K562 (cell line): ENCODE data around the gene LIF. TPM values are rescaled to one million over a fixed set of nuclear protein-coding genes. Genes with fewer than 3 reads are reported as not detected.

Experiments
- ELK3 ChIP-seq: fragments of 450-650 bp; formaldehyde crosslinking; IDR thresholded peaks from 2 replicates; pipeline ENCODE4 v1.4.0; 2020; ENCODE audit warnings: mild to moderate bottlenecking
- OTX1 ChIP-seq: fragments of 450-650 bp; formaldehyde crosslinking; IDR thresholded peaks from 2 replicates; pipeline ENCODE4 v1.4.0; 2022; ENCODE audit warnings: mild to moderate bottlenecking
- TRIM25 ChIP-seq: fragments of 450-650 bp; IDR thresholded peaks from 2 replicates; pipeline ENCODE4 v1.7.0; 2016; ENCODE audit warnings: borderline replicate concordance
- ZBTB40 ChIP-seq, 2 experiments: fragments of 450-650 bp in 1 of 2; sonication (generic) in 1 of 2; formaldehyde crosslinking in 1 of 2; IDR thresholded peaks; 2 replicates each; pipeline versions ENCODE4 v1.7.1 to v1.9.0; 2016 to 2022; ENCODE audit warnings: inconsistent platforms in 1 of 2, mild to moderate bottlenecking in 1 of 2, missing genetic modification reagents in 1 of 2
- ZBTB7A ChIP-seq: IDR thresholded peaks from 2 replicates; pipeline ENCODE4 v1.6.1; 2011; ENCODE audit warnings: low read depth, mild to moderate bottlenecking, low read length, moderate library complexity, borderline replicate concordance; ENCODE audit not compliant: control insufficient read depth
- ZKSCAN1 ChIP-seq: fragments of 150-350 bp; IDR thresholded peaks from 2 replicates; pipeline ENCODE4 v1.6.1; 2016; ENCODE audit warnings: low read depth, low read length
- ZNF395 ChIP-seq: fragments of 200-800 bp; sonication (Bioruptor generic); IDR thresholded peaks from 2 replicates; pipeline ENCODE4 v1.6.1; 2017; ENCODE audit warnings: missing genetic modification characterization, missing compliant biosample characterization
- polyA plus RNA-seq, 8 experiments: library from polyadenylated mRNA; depleted of rRNA in 4 of 8; stranded (reverse) in 5 of 8; unstranded in 3 of 8; fragments of >200 nt; fragmentation: Nextera tagmentation in 2 of 8; fragmentation: Illumina TruSeq in 1 of 8; extraction: Ambion mirVana in 2 of 8; extraction: Trizol in 1 of 8; gene quantifications; 2 replicates each; pipeline versions ENCODE4 v1.2.1 to v1.2.3, GENCODE V29; 2011 to 2014; ENCODE audit warnings: inconsistent platforms in 1 of 8, missing spikeins in 1 of 8
- total RNA-seq, 7 experiments: library from RNA; depleted of rRNA in 6 of 7; stranded (reverse); fragments of >200 nt in 6 of 7; fragmentation: Illumina TruSeq in 2 of 7; extraction: Trizol in 2 of 7; gene quantifications; 2 replicates each; pipeline versions ENCODE4 v1.2.1 to v1.2.3, GENCODE V29; 2011 to 2021; ENCODE audit warnings: low replicate concordance in 1 of 7
- TF ChIP-seq, protein P1 (sequence below), 3 experiments: fragments of 200-800 bp in 1 of 3; sonication (Bioruptor generic) in 1 of 3; sonication (generic) in 1 of 3; formaldehyde crosslinking in 1 of 3; IDR thresholded peaks; 2 replicates each; pipeline versions ENCODE4 v1.6.1 to v1.8.0; 2016 to 2022; ENCODE audit warnings: mild to moderate bottlenecking in 2 of 3, missing compliant biosample characterization in 2 of 3, missing genetic modification characterization in 2 of 3, missing genetic modification reagents in 1 of 3
- TF ChIP-seq, protein P2 (sequence below): sonication (generic); formaldehyde crosslinking; IDR thresholded peaks from 2 replicates; pipeline ENCODE4 v1.5.0; 2020; ENCODE audit warnings: missing genetic modification reagents

Gene LIF
- total and polyA plus RNA-seq, 9 of the 15 experiments (the other 6 are each of a cell fraction or from before 2014, with no cell fraction given), result 0.05 to 0.39 (median 0.18) TPM; not detected in 3

GRCh38 chr22:30216710-30217109 is 29.8 kb downstream of the LIF start (continued):
- TF ChIP-seq ZNF395, result peak; percentile 97
- TF ChIP-seq, protein P1, sequence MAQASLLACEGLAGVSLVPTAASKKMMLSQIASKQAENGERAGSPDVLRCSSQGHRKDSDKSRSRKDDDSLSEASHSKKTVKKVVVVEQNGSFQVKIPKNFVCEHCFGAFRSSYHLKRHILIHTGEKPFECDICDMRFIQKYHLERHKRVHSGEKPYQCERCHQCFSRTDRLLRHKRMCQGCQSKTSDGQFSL (CRISPR knock-in tag; IDR thresholded peaks at IDR 0.05), result no peak
- TF ChIP-seq, protein P1 (tag; IDR thresholded peaks at IDR 0.05), result no peak
- no peak for TF ChIP-seq TRIM25
- TF ChIP-seq ZBTB40 (IDR thresholded peaks at IDR 0.05), result no peak
- no peak for TF ChIP-seq ZBTB40 (CRISPR knock-in tag; IDR thresholded peaks at IDR 0.05)
- TF ChIP-seq ZKSCAN1, result no peak
- no peak for TF ChIP-seq ELK3 (CRISPR knock-in tag)
- TF ChIP-seq OTX1, result 0 out of 2 replicates have a peak, but pooled peaks have one; percentile 35
- TF ChIP-seq, protein P2, sequence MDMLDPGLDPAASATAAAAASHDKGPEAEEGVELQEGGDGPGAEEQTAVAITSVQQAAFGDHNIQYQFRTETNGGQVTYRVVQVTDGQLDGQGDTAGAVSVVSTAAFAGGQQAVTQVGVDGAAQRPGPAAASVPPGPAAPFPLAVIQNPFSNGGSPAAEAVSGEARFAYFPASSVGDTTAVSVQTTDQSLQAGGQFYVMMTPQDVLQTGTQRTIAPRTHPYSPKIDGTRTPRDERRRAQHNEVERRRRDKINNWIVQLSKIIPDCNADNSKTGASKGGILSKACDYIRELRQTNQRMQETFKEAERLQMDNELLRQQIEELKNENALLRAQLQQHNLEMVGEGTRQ (CRISPR knock-in tag), result no peak
- TF ChIP-seq ZBTB7A, result peak; percentile 66; the same call in 1 of the 2 replicates
